PFSK-1 (cell line): Measurements from ENCODE around the gene FOXRED2.

Source experiments
- FOXP2 ChIP-seq: optimal IDR thresholded peaks from 2 replicates; pipeline ENCODE3; 2011; ENCODE audit warnings: borderline replicate concordance, control low read depth, inconsistent platforms; ENCODE audit not compliant: insufficient read depth; ENCODE audit errors: extremely low read length, extremely low read depth
- POLR2AphosphoS5 ChIP-seq: IDR thresholded peaks from 2 replicates; pipeline ENCODE4 v1.6.1; 2012; ENCODE audit warnings: low read depth, mild to moderate bottlenecking, control low read depth, low read length, moderate library complexity
- REST ChIP-seq, 2 experiments: IDR thresholded peaks; 2 replicates each; pipeline versions ENCODE4 v1.6.1 to v1.8.0; 2011 to 2012; ENCODE audit warnings: low read depth in 2 of 2, low read length in 2 of 2, control low read depth in 1 of 2, inconsistent platforms in 1 of 2, mild to moderate bottlenecking in 1 of 2, moderate library complexity in 1 of 2; ENCODE audit not compliant: insufficient read depth in 1 of 2
- SIN3A ChIP-seq: IDR thresholded peaks from 2 replicates; pipeline ENCODE4 v1.6.1; 2012; ENCODE audit warnings: mild to moderate bottlenecking, low read length, moderate library complexity, borderline replicate concordance; ENCODE audit not compliant: insufficient read depth

GRCh38 chr22:36465232-36466021, 41.4 kb downstream of the FOXRED2 start:
- TF ChIP-seq REST (IDR thresholded peaks at IDR 0.05; ENCODE audit: insufficient read depth in 1 of 2, low read depth in 2 of 2, low read length in 2 of 2) (no peak), SIN3A (no peak), POLR2AphosphoS5 (no peak), FOXP2 (no peak)
